Tibial artery (tissue), 4 donors: Measurements from ENCODE around the gene ZNF232.
"Not testable (repeated sequence)": the region's sequence is repeated elsewhere in the genome, so short reads cannot be mapped to it uniquely, and the experiment has no call there.

Experiments
- DNase-seq, 2 donors: peaks; one replicate each; pipeline ENCODE4 v3.0.0-alpha.2; 2019
- H3K27ac ChIP-seq, 2 donors: fragments of 200-600 bp; sonication (generic) in 1 of 2; 1 replicate in 1 of 2; 2 replicates in 1 of 2; pipeline ENCODE4 v1.5.1; 2018 to 2019; ENCODE audit warnings: mild to moderate bottlenecking in 1 of 2
- H3K27me3 ChIP-seq, 2 donors: fragments of 200-600 bp; sonication (generic) in 1 of 2; one replicate each; pipeline versions ENCODE4 v1.5.1 to v1.6.0; 2016 to 2019
- H3K36me3 ChIP-seq, 3 donors: fragments of 200-600 bp; sonication (generic) in 2 of 3; one replicate each; pipeline ENCODE4 v1.5.1; 2016 to 2019; ENCODE audit warnings: mild to moderate bottlenecking in 2 of 3
- H3K4me1 ChIP-seq, 4 donors: fragments of 200-600 bp; sonication (generic) in 2 of 4; 1 replicate in 3 of 4; 2 replicates in 1 of 4; pipeline ENCODE4 v1.5.1; 2016 to 2019
- H3K4me3 ChIP-seq, 2 donors: fragments of 200-600 bp; sonication (generic) in 1 of 2; 1 replicate in 1 of 2; 2 replicates in 1 of 2; pipeline ENCODE4 v1.5.1; 2018 to 2019; ENCODE audit warnings: mild to moderate bottlenecking in 2 of 2
- H3K9me3 ChIP-seq, 3 donors: fragments of 200-600 bp; sonication (generic) in 1 of 3; one replicate each; pipeline ENCODE4 v1.5.1; 2016 to 2019
- intact Hi-C: fragments of 100-400 bp; cut with DNase I; formaldehyde crosslinking; loops from one replicate; pipeline ENCODE4 v1.15.0; 2023; ENCODE audit warnings: low total_unique reads
- TF ChIP-seq, protein P1 (sequence below), 2 experiments: fragments of 200-600 bp in 1 of 2; fragments of 450-650 bp in 1 of 2; IDR thresholded peaks; one replicate each; pipeline ENCODE4 v1.5.1; 2017 to 2019; ENCODE audit warnings: antibody characterized with exemption in 2 of 2, mild to moderate bottlenecking in 1 of 2, moderate library complexity in 1 of 2

Gene ZNF232

DNA sequence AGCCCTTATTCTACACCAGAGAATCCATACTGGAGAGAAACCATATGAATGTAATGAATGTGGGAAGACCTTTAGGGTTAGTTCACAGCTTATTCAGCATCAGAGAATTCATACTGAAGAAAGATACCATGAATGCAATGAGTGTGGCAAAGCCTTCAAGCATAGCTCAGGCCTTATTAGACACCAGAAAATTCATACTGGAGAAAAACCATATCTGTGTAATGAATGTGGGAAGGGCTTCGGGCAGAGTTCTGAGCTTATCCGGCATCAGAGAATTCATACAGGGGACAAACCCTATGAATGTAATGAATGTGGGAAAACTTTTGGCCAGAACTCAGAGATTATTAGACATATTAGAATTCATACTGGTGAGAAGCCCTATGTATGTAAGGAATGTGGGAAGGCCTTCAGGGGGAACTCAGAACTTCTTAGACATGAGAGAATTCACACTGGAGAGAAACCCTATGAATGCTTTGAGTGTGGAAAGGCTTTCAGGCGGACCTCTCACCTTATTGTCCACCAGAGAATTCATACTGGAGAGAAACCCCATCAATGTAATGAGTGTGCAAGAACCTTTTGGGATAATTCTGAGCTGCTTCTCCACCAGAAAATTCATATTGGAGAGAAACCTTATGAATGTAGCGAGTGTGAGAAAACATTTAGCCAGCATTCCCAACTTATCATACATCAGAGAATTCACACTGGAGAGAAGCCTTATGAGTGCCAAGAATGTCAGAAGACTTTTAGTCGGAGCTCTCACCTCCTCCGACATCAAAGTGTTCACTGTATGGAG, 19.3 kb downstream of the ZNF232 start:
- Histone ChIP-seq H3K27ac (no peak overlapping the region), H3K36me3 (peaks cover 55 to 71% (median 66%) of the 10 kb centered on the region in 3 donors)
- intact Hi-C loops, result no loop called here

DNA sequence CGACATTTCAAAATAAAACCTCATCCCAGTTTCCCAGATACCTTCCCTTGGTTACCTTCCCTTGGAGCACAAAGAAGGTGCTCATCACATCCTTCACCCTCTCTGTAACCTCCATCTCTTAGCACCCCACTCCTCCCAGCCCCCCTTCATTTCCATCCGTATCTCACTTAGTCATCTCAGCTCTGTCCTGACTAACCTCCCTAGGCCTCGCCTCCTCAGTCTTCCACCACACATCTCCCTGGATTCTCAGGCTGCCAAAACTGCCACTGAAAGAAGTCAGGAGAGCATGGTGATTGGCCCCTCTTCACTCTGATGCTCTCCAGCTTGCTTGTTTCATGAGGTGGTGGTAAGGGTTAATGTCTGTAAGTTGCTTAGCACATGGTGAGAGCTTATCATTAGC, 31.1 kb downstream of the ZNF232 start:
- Histone ChIP-seq H3K36me3 (peaks cover 26 to 31% (median 29%) of the 10 kb centered on the region in 3 donors), H3K4me3 (no peak overlapping the region), H3K4me1 (peaks cover 0 to 20% (median 11%) of the 10 kb centered on the region in 4 donors), H3K27ac (no peak overlapping the region), H3K27me3 (no peaks in the 10 kb centered on the region), H3K9me3 (peaks cover 0 to 24% (median 10%) of the 10 kb centered on the region in 3 donors)
- no peak for DNase-seq
- intact Hi-C loops, result no loop called here
- TF ChIP-seq, protein P1, sequence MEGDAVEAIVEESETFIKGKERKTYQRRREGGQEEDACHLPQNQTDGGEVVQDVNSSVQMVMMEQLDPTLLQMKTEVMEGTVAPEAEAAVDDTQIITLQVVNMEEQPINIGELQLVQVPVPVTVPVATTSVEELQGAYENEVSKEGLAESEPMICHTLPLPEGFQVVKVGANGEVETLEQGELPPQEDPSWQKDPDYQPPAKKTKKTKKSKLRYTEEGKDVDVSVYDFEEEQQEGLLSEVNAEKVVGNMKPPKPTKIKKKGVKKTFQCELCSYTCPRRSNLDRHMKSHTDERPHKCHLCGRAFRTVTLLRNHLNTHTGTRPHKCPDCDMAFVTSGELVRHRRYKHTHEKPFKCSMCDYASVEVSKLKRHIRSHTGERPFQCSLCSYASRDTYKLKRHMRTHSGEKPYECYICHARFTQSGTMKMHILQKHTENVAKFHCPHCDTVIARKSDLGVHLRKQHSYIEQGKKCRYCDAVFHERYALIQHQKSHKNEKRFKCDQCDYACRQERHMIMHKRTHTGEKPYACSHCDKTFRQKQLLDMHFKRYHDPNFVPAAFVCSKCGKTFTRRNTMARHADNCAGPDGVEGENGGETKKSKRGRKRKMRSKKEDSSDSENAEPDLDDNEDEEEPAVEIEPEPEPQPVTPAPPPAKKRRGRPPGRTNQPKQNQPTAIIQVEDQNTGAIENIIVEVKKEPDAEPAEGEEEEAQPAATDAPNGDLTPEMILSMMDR (IDR thresholded peaks at IDR 0.05), result no peak

More for the DNA sequence above, 19.3 kb downstream of the ZNF232 start:
- TF ChIP-seq, protein P1 (IDR thresholded peaks at IDR 0.05), result no peak
- no peaks in the 10 kb centered on the region for H3K4me1 ChIP-seq
- H3K27me3 ChIP-seq, result peaks cover 0 to 7% of the 10 kb centered on the region in 2 donors
- no peak for DNase-seq
- H3K9me3 ChIP-seq, result peaks cover 41 to 100% (median 96%) of the 10 kb centered on the region in 3 donors
- no peak overlapping the region for H3K4me3 ChIP-seq

DNA sequence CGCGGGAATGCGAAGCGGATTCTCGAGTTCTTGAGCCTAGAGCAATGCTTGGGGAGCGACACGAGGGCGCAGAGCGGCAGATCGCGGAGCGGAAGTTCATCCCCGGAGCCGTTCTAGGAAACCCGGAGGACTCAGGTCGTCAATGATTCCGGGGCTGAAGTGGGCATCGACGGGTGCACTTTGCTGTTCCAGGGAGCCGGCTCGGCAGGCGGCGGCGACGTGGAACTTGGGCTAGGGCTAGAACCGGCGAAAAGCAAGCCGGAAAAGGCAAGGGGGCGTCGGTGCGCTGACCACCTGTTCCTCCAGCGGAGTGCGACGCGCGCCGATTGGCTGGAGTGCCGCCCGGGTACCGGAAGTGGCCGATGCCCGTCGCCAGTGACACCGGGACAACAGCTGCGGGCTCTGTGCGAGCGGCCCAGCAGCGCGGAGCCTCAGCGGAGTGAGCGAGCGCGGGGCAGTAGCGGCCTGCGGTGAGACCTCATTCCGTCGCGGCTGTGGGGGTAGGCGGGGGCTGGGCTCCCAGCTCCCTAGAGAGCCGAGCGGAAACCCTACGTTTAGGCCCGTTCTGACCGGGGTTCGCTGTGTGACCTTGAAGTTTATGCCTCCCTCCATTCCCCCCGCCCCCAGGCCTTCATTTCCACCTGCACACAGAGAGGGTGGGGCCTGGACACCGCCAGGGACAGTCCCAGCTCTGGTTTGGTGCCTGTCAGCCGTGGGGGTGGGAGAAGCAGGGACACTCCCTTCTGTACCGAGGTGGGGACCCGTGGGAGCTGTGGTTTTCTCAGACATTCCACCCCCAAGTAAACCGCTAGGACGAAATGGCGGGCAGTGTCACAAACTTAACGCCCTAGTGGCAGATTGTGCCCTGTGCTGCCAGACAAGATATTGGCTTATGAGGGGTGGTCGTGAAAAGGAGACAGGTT, 33.3 kb downstream of the ZNF232 start, which contains the start of gene ZFP3:
Gene ZFP3, plus strand, starts transcription at position 362 of the 923 bp plus-strand sequence. CDS start 13,038 bp downstream, outside the sequence.
- Histone ChIP-seq H3K4me3 (peak within 1 kb of the TSS; percentile 76 to 90), H3K27me3 (no peaks in the 10 kb centered on the region), H3K9me3 (peaks cover 0 to 7% (median 0%) of the 10 kb centered on the region in 3 donors), H3K4me1 (peaks cover 0 to 20% (median 11%) of the 10 kb centered on the region in 4 donors), H3K27ac (peak within 1 kb of the TSS; percentile 77 to 88), H3K36me3 (peaks cover 7 to 19% (median 14%) of the 10 kb centered on the region in 3 donors)
- TF ChIP-seq, protein P1 (IDR thresholded peaks at IDR 0.05), result no peak
- intact Hi-C loops, result no loop called here
- peak; percentile 76 to 89 for DNase-seq

DNA sequence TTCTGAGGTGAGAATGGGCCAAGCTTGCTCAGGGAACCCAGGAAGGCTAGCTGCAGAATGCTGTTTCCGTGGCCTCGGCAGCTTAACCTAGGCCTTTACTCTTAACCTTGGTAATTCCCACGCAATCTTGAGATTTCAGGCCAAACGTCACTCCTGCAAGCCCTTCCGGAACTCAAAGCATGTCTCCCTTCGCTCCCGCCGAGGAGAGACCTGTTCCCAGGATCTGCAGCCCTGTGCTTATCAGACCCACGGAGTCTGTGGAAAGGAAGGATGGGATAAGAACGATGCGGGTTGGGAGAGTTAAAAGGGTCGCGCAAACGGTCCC, 33.9 kb downstream of the ZNF232 start:
- DNase-seq, result no peak
- H3K9me3 ChIP-seq, result peaks cover 0 to under 1% (median 0%) of the 10 kb centered on the region in 3 donors
- H3K27me3 ChIP-seq, result no peaks in the 10 kb centered on the region
- TF ChIP-seq, protein P1 (IDR thresholded peaks at IDR 0.05), result no peak
- peaks cover 0 to 20% (median 11%) of the 10 kb centered on the region in 4 donors for H3K4me1 ChIP-seq
- H3K4me3 ChIP-seq, result peak overlapping the region; percentile 76 to 90
- intact Hi-C loops, result no loop called here
- peaks cover under 1 to 12% (median 8%) of the 10 kb centered on the region in 3 donors for H3K36me3 ChIP-seq
- peak overlapping the region; percentile 77 to 88 for H3K27ac ChIP-seq

DNA sequence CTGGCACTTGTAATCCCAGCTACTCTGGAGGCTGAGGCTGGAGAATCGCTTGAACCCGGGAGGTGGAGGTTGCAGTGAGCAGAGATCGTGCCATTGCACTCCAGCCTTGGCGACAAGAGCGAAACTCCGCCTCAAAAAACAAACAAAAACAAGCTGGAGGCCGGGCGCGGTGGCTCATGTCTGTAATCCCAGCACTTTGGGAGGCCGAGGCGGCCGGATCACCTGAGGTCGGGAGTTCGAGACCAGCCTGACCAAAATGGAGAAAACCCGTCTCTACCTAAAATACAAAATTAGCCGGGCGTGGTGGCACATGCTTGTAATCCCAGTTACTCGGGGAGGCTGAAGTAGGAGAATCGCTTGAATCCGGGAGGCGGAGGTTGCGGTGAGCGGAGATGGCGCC, 34.4 kb downstream of the ZNF232 start:
- H3K36me3 ChIP-seq, DNase-seq, H3K9me3 ChIP-seq, intact Hi-C loops, H3K27me3 ChIP-seq: not testable (repeated sequence)
- peak overlapping the region; percentile 76 to 90 for H3K4me3 ChIP-seq
- peaks cover 0 to 20% (median 11%) of the 10 kb centered on the region in 4 donors for H3K4me1 ChIP-seq
- H3K27ac ChIP-seq, result peak overlapping the region; percentile 77 to 88

DNA sequence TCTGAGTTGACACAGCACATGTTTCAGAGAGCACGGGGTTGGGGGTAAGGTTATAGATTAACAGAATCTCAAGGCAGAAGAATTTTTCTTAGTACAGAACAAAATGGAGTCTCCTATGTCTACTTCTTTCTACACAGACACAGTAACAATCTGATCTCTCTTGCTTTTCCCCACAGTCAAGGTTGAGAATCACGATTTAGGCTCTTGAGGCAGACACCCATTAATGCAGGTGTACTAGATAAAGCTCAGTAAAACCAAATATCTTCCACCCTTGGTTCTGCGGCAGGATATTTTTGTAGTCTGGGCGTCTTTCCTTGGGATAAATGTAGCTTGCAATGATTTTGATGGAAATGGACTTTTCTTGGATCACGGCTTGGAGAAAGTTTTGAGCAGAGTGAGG, 36.2 kb downstream of the ZNF232 start:
- H3K4me1 ChIP-seq, result peaks cover 0 to 20% (median 11%) of the 10 kb centered on the region in 4 donors
- H3K27ac ChIP-seq, H3K27me3 ChIP-seq, H3K36me3 ChIP-seq, intact Hi-C loops, DNase-seq, H3K4me3 ChIP-seq, H3K9me3 ChIP-seq: not testable (repeated sequence)
